ENCODE measurements around the gene SNAP25.
A peak's percentile ranks its signal among the peaks of the same experiment; 100 is the strongest.

SNAP25 gene

DNA sequence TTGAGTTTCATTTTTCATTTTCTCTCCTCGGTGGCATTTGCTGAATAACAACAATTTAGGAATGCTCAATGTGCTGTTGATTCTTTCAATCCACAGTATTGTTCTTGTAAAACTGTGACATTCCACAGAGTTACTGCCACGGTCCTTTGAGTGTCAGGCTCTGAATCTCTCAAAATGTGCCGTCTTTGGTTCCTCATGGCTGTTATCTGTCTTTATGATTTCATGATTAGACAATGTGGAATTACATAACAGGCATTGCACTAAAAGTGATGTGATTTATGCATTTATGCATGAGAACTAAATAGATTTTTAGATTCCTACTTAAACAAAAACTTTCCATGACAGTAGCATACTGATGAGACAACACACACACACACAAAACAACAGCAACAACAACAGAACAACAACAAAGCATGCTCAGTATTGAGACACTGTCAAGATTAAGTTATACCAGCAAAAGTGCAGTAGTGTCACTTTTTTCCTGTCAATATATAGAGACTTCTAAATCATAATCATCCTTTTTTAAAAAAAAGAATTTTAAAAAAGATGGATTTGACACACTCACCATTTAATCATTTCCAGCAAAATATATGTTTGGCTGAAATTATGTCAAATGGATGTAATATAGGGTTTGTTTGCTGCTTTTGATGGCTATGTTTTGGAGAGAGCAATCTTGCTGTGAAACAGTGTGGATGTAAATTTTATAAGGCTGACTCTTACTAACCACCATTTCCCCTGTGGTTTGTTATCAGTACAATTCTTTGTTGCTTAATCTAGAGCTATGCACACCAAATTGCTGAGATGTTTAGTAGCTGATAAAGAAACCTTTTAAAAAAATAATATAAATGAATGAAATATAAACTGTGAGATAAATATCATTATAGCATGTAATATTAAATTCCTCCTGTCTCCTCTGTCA is 88.1 kb downstream of the SNAP25 start:
- DNase-seq = peak; percentile 13

DNA sequence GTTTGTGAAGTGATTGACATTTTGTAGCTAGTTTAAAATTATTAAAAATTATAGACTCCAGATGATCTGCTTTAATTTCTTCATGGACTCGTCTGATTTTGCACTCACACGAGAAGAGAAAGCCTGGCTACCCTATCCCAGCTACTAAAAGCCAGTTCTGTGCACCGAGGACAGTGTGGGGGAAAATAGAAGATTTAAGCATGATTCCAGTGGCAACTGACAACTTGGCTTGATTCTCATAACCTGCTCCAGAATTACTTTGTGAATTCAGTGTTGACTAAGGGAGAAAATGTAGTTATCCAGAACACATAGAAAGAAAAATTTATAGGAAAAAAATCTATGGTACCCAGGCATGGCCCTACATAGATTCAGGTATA is 88.7 kb downstream of the SNAP25 start:
- DNase-seq = no peak

DNA sequence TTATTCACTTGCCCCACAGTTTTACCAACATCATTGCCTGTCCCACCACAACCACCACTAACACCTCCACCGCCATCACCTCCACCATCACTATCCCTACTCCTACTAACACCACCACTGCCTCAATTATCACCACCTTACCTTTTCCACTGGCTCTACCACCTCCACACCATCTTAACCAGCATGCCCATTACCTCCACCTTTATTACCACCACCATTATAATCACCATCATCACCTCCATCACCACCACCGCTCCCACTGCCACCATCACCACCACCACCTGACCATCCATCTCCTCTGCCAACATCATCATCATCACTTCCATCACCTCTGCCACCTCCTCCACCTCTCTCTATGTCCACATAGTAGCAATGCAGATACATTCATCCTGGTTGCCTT is 90.0 kb downstream of the SNAP25 start:
- DNase-seq = no peak

DNA sequence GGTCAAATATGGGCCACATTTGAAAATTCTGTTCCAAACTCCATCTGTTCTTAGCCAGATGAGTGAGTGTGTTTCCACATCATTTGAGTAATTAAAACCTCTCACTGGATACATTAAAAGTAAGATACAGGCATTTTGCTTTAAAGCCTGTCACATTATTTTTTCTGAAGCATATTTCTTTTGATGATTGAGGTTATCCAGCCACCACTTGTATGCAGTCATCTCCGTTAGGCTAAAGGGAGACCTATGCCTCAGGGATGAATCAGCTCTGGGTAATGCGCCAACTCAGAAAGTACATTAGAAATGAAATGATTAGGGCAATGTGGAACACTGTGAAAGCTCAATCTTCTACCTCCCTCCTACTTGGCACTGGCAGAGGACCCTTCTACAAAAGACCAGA is 90.7 kb downstream of the SNAP25 start:
- no peak for DNase-seq

DNA sequence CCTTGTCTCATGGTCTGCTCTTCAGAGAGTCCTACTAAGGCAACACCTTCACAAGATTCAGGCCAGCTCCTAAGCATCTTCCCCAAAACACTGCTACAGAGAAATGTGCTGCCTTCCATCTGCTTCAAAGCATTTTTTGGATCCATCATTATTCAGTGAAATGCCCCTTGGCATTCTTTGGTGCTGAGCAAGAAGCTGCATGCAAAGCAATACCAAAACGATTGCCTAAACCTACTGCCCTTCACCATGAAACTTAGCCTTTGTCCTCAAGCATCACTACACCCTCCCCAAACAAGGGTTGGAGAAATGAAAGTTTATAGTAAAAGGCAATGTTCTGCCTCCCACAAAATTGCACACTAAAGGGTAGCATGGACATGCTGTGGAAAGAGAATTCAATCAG is 93.5 kb downstream of the SNAP25 start:
- no peak for DNase-seq

DNA sequence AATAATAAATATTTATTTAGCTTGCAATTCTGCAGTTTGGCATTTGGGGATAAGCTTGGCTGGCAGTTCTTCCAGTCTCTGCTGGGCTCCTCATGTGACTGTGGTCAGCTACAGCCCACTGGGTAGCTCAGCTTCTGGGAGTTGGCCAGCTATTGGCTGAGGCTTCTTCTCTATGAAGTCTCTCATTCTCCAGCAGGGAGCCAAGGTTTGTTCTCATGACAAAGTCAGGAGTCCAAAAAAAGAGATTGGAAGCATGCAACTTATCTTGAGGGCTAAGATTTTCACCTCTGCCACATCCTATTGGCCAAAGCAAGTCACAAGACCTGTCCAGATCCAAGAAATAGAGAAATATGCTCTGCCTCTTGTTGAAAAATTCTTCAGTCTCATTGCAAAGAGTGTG is 94.6 kb downstream of the SNAP25 start:
- DNase-seq = no peak

DNA sequence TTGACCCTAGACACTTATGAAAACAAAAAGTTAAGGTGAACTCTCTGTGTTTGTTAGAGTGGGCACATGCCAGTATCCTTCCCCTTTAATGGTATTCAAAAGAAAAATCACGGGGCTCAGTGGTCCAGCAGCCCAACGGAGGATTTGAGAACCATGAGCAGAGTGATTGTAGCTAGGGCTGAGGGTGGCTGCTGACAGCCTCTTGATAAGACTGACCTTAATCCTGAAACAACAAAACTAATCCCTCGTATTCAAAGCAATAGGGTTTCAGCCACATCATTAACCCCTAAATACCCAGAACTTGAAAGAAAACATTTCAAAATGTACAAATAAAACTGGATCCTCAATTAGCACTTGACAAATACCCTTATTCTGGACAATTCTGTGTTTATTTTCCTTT is 95.1 kb downstream of the SNAP25 start:
- DNase-seq = no peak

DNA sequence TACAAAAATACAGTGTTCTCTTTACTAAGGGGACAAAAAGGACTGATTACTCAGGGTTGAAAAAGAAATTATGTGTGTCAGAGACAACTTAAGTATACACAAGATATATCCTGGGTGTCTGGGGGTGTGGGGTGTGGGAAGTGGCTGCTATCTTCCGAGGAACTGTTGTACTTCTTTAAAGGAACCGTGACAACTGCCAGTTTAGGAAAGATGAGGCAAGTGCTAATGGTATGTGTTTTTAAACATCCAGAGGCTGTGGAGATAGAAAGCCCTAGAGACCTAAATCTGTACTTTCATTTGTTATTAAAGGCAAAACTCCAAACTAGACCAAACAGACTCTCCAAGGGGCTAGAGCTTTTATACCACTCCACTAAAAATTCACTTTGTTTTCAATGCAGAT is 95.6 kb downstream of the SNAP25 start:
- no peak for DNase-seq

DNA sequence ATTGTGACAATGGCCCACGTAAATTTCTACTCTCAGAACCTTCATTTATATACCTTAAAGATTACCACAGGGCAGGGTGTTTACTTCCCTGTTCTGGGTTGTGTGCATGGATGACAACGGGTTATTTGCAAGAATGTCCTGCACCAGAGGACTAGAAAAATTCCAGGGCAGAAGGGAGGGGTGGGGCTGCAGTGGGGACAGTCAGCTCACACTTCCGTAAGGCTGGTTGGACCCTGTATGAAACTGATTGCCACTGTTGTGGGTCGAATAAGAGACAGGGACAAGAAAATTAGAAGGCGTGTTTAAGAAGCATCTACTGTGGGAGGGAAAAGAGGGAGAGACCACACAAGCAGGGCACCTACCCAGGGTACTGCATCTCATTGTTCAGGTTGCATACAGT is 96.5 kb downstream of the SNAP25 start:
- no peak for DNase-seq

DNA sequence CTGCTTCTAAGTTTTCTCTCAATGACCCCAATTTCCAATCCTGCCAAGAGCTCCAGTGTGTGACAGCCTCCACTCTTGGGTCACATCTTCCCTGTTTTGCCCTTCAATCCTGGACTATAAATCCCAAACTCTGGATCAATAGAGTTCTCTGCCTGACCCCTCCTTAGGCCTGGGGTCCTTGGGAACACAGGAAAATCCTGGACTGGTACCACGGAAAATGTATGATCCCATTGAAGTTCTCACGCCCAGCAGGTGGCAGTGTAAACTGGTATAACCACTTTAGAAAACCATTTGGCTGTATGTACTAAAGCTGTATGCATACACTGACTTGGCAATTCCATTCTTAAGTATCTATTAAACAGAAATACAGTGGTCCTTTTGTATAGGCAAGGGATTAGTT is 98.0 kb downstream of the SNAP25 start:
- DNase-seq = peak; percentile 3

DNA sequence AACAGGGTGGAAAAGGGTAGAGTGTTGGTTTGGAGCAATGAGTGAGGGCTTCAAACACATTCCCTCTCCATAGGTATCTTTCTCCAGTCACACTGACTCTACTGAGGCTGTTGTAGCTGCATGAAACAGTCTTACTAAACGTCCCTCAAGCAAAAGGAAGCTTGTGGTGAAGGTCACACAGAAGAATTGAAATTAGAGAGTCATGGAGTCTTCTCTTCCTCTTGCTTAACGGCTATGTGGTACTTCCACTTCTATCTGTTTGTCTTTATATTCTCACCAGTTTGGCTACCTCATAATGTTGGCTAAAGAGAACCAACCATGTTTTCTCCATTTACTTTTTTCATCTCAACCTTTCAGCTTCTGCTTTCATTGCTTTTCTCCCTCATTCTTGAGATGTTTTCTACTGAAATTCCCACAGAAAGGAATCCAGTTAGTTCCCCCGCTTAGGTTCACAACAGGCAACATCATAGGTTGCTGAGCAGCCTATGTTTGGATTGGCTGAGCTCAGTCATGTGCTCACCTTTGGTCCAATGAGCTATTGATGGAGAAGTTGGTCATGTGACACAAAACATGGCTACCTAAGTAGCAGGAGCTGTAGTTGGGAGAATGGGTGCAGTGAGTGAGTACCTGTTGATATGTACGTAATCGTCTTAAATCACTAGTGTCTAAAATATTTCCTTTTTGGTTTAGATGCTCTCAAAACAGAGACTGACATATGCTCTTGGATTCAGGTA is 99.8 kb downstream of the SNAP25 start:
- DNase-seq = no peak

DNA sequence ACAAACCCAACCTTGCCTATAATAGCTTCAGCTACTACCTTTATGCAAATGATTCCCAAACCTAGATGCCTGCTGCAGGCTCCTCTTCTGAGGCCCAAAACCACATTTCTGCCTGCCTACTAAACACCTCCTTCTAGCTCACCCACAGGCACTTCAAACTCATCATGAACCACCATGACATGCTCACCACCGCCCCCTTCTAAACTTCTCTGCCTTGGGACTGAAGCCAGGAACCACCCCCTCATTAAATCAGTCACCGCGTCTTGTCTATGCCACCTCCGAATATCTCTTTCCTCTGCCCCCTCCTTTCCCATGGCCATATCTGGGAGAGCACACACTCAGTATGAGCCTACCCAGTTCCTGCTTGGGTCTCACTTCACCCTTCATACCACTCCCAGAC is 101.2 kb downstream of the SNAP25 start:
- no peak for DNase-seq

DNA sequence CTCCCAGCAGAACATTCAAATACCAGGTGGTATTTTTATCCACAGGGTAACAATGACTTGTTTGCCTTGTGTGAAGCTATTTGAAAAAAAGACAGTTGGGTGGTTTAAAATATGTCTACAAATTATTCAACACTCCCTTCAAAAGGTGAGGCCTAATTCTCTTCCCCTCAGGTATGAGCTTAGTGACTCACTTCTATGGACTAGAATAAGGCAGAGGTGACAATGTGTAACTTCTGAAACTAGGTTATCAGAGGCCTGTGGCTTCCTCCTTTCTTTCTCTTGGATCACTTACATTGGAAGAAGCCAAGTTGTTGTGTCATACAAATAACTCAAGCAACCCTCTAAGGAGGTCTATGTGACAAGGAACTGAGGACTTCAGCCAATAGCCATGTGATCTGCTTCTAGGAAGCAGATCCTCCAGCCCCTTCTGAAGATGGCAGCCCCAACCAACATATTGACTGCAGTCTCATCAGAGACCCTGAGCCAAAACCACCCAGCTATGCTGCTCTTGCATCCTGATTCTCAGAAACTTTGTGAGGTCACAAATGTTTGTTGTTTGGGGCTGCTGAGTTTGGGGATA is 102.6 kb downstream of the SNAP25 start:
- DNase-seq = no peak

DNA sequence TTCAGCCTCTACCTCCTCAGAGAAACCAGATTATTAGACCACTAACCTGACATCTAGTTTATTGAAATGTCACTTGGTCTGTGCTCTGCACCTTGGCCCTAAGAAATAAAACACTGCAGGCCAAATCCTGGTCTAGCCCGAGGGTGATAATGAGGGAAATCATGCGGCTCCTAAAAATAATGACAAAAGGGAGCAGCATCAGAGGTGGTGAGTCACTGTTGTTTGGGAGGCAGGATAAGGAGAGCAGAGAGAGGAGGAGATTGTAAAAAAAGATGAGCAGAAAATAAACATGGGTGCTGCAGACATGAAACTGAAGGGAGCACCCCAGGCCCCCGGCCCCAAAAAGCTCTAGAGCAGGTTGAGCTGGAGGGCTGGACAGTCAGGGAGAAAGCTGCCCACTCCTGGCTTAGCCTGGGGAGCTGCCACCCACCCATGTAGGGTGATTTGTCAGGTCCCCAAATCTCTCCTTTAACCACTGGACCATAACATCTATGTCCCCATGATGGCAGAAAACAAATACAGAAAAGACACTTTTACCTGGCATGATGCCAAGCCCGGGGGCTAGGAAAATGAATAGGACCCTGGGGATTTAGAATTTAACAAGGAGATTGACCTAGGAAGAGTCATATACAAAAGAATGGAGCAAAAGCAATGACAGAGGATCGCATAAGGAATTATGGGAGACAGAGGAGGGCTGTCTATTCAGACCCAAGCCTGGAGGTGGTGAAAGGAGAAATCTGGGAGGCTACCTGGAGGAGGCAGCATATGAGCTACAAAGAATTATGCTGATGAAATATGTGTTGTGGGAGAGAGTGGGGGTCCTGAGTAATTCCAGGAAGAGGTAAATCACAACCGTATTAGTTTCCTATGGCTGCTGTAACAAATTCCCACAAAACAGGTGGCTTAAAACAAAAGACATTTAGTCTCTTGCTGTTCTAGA is 103.7 kb downstream of the SNAP25 start:
- DNase-seq = no peak

DNA sequence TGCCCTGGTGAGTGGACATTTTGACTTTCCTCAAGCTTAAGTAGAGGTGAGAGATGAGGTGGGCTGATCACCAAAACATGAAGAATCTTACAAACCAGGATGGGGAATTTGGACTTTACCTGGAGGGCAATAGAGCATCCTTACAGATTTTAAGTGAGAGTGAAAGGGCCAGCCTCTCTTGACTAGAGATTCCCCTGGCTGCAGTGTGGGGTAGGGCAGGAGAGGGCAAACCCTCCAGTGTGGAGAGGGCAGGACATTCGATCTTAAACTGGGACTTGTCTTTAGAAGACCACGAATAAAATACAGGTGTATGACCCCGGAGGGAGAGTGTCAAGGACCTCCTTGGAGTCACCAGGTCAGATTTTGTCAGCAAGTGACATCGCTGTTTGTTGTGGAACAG is 105.1 kb downstream of the SNAP25 start:
- DNase-seq = no peak

DNA sequence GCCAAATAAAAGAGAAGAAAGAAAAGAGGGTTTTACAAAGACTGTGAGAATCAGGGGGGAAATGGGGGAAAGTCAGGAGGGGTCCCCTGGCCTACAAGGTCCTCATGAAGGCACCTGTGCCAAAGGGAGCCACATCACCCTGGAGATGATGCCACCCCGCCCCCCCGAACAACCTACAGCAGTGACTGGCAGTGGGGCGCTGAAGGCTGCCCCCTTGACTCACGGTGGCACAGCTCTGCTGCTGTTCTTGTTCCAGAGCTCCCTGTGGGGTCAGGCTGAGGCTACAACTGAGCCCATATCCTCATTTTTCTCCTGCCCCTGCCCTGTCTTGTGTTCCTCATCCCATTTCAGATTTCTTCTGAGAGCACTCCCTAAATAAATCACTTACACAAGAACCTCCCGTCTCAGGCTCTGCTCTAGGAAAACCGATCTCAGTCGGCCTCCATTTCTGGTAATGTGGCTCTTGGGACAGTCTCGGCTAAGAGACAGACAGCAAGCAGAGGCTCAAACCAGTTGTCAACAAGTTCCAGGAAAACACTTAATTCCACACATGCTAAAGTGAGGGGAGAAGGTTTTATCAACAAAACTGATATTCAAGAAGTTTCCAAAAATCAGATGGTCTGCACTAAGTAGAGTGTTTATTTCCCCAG is 105.7 kb downstream of the SNAP25 start:
- DNase-seq = no peak

DNA sequence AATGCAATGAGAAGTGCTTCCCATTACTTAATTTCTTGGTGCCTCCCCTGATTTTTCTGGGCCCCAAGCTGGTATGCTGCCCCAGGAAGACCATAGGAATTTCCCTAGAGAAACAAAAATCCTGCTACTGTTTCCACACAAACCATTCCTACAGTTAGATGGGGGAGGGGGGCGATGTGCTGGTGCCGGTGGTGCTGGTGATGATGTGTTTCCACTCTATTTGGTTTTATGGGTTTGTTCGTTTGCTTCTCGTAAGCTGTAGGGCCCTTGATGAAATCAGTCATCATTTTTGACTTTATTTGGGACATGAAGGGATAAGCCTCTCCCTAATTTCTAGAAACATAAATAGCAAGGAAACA is 110.2 kb downstream of the SNAP25 start:
- DNase-seq = no peak

DNA sequence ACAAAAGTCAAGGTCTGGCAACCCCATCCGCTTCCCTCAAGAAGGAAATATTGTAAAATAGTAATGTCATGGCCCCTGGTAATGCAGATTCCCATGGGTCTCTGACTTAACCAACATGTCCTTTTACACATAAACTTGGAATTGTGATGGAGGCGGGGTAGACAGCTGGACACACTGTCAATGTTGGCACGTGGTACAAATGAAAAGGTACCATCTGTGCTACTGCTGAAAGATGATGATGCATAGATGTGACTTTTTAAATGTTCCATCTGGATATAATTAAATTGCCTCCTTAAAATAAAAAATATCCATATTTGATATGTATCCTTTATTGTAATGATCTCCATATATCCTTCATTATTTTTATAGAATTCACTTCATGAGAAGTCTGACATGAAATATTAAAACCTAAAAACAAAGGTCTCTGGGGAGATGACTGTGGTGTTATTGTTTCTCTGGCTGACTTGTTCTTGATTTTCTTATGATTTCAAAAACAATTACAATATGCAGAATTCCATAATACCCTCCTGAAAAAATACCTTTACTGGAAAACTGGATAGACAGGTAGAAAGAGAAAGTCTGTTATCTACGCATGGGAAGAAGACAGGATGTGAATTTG is 110.9 kb downstream of the SNAP25 start:
- DNase-seq = no peak

DNA sequence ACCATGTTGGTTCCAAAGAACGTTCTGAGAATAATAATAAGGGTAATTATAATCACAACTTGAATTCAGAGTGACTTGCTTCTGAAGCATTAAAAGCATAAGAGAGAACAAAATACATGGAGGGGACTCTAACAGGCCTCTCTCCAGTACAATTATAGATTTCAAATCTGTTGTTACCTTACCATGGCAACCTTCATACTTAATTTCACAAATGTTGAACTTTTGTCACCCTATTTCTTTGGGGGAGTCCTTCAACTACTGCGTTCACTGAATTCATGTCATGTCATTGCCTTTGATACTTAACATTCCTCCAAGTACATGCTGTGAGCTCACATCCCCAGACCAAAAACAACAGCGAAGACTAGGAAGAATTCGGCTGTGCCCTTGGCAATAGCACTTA is 111.4 kb downstream of the SNAP25 start:
- no peak for DNase-seq

DNA sequence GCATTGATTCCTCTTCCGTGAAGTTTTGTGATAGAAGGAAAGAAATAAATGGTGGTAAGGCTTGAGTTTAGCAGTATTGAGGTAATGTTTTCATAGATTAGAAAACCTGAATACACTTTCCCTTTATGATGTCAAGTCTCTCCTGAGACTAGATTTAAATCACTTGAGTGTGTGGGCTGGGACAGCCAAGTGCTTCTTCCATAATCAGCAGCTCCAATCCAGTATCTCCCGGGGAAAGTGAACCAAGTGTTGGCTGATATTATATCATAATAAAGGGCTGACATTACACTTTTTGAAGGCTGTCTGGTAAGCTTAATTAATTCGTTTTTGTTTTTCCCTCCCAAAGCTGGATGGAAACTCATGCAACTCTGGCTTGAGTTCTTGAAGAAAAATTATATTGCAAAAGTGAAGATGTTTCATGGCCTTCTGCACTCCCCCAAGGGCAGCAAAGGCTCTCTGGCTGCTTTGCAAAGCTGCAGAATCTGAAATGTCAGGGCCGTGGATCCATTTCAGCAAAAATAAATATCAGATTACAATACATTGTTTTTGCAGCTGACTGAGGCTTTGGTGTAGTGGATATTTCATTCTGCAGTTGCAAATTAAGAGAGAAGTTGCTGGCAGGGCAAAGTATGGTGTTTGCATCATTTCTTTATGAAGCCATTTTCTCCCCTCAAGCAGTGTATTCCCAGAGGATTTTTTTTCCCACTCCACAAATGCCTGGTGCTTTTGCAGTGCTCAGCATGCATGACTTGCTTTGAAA is 114.2 kb downstream of the SNAP25 start:
- no peak for DNase-seq

Data from CD4-positive, alpha-beta T cell treated with Interleukin-17A for 1 hour (primary cell).